Heart left ventricle (tissue), 16 donors: ENCODE measurements around the gene KRTAP23-1. TPM values are rescaled to one million over a fixed set of nuclear protein-coding genes. Genes with fewer than 3 reads are reported as not detected.

Experiments
- ATAC-seq, 4 donors: fragments of 200-7000 bp; cut with Tn5 transposase; one replicate each; pipeline ENCODE4 v1.9.1; 2020 to 2022; ENCODE audit warnings: moderate library complexity in 4 of 4, mild to moderate bottlenecking in 3 of 4, moderate number of reproducible peaks in 1 of 4
- DNase-seq, 5 donors: peaks; one replicate each; pipeline ENCODE4 v3.0.0-alpha.2; 2020
- H3K27ac ChIP-seq, 12 donors: fragments of 200-600 bp; sonication (generic) in 4 of 12; one replicate each; pipeline versions ENCODE4 v1.5.0 to v1.8.0; 2016 to 2022; ENCODE audit warnings: mild to moderate bottlenecking in 2 of 12
- H3K27me3 ChIP-seq, 9 donors: fragments of 200-600 bp; sonication (generic) in 2 of 9; one replicate each; pipeline versions ENCODE4 v1.5.1 to v1.8.0; 2016 to 2022; ENCODE audit warnings: mild to moderate bottlenecking in 3 of 9
- H3K36me3 ChIP-seq, 9 donors: fragments of 200-600 bp; sonication (generic) in 2 of 9; one replicate each; pipeline versions ENCODE4 v1.5.0 to v1.8.0; 2018 to 2022; ENCODE audit warnings: mild to moderate bottlenecking in 2 of 9
- H3K4me1 ChIP-seq, 12 donors: fragments of 200-600 bp; sonication (generic) in 4 of 12; one replicate each; pipeline versions ENCODE4 v1.5.0 to v1.8.0; 2016 to 2022; ENCODE audit warnings: mild to moderate bottlenecking in 3 of 12
- H3K4me3 ChIP-seq, 12 donors: fragments of 200-600 bp; sonication (generic) in 4 of 12; one replicate each; pipeline versions ENCODE4 v1.5.0 to v1.8.0; 2017 to 2022; ENCODE audit warnings: mild to moderate bottlenecking in 9 of 12, moderate library complexity in 4 of 12
- H3K9me3 ChIP-seq, 12 donors: fragments of 200-600 bp; sonication (generic) in 4 of 12; one replicate each; pipeline versions ENCODE4 v1.5.0 to v1.8.0; 2016 to 2022; ENCODE audit warnings: mild to moderate bottlenecking in 1 of 12
- POLR2A ChIP-seq, 2 donors: fragments of 450-650 bp; IDR thresholded peaks; one replicate each; pipeline ENCODE4 v1.6.1; 2017; ENCODE audit warnings: antibody characterized with exemption in 2 of 2, mild to moderate bottlenecking in 2 of 2, moderate library complexity in 2 of 2
- WGBS, 4 donors: extraction: QIAGEN DNeasy Blood & Tissue Kit in 2 of 4; methylation state at CpG; one replicate each; pipeline versions ENCODE4 v1.1.5 to v1.1.7; 2013 to 2018; 5-methylcytosine and 5-hydroxymethylcytosine counted together
- intact Hi-C, 10 donors: fragments of 100-400 bp; cut with DNase I; formaldehyde crosslinking; loops; one replicate each; pipeline versions ENCODE4 v1.11.1 to v1.14.2; 2022
- polyA plus RNA-seq, 2 donors: library from polyadenylated mRNA; stranded (reverse); fragments of 200-250 nt; gene quantifications; one replicate each; pipeline ENCODE4 v1.2.3, GENCODE V29; 2013
- total RNA-seq, 9 donors: library from RNA; depleted of rRNA in 2 of 9; stranded (reverse); fragments of >200 nt in 2 of 9; fragmentation: NEBNext Ultra II Directional in 3 of 9; extraction: Animal tissue kit (Norgen Biotek cat#: 25700) in 3 of 9; gene quantifications; one replicate each; pipeline versions ENCODE4 v1.1.0 to v1.2.4, GENCODE V29; 2016 to 2023
- TF ChIP-seq, protein P1 (sequence below), 12 donors: fragments of 200-600 bp; sonication (generic) in 4 of 12; IDR thresholded peaks; one replicate each; pipeline versions ENCODE4 v1.5.0 to v1.8.0; 2018 to 2022; ENCODE audit warnings: antibody characterized with exemption in 12 of 12, mild to moderate bottlenecking in 5 of 12
- donor health status: ischemic (EF 13 %, LVEDD 7.1; RV severe dilation, severe dysfunction).
- donor health status: healthy with polysubstance abuse.
- donor health status: DM: no; HTN: yes; CAD: no.
- donor health status: DM: no; HTN: no; CAD: no.
- donor health status: ischemic (EF 25% LVEDD 6.9; RV normal size, moderate dysfunction).
- donor health status: ischemic (EF 25% LVEDD 5.7; RV mildly dilated, moderate dysfunction).
- donor health status: healthy.
- donor health status: DM: yes; HTN: yes; CAD: no.
- donor health status: ischemic (EF 35%, LVEDD 5.7; RV mildly dilated, moderate dysfunction).
- donor health status: nonischemic (EF 11% LVEDD 7.7; RV severe dilation, severe dysfunction).
- donor health status: DM: yes; HTN: yes; CAD: no.
- donor health status: PGD.
- donor health status: ischemic (EF 29% LVEDD 5.4; RV normal size, mild dysfunction).
- donor health status: nonischemic (EF 23%, LVEDD 6.1; RV moderate dilation, normal function).

The KRTAP23-1 gene
- total and polyA plus RNA-seq, 11 donors, result not detected

DNA sequence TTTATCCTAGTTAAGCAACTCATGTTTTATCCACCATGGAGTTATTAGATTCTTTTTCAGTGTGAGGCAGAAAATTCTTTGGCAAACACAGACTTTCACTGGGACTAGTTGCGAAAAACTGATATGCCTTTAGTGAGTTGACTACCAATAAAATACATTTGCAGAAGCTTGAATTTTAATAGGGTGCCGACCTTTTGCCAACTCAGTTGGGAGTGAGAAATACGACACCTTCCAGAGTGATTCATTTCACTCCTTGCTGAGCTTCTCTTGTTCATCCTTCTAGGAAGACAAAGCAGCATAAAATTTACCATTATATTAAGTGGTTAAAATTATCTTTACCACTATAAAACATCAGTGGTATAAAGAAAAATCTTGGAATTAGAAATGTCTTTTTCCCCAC lies 1.2 kb upstream of the KRTAP23-1 start:
- WGBS, 4 donors, result 57 to 65% (median 61%) methylated on average over 3 of the region's 3 CpGs
- H3K4me1 ChIP-seq, result no peaks in the 10 kb centered on the region
- H3K27me3 ChIP-seq, result no peaks in the 10 kb centered on the region
- no peaks in the 10 kb centered on the region for H3K36me3 ChIP-seq
- TF ChIP-seq, protein P1, sequence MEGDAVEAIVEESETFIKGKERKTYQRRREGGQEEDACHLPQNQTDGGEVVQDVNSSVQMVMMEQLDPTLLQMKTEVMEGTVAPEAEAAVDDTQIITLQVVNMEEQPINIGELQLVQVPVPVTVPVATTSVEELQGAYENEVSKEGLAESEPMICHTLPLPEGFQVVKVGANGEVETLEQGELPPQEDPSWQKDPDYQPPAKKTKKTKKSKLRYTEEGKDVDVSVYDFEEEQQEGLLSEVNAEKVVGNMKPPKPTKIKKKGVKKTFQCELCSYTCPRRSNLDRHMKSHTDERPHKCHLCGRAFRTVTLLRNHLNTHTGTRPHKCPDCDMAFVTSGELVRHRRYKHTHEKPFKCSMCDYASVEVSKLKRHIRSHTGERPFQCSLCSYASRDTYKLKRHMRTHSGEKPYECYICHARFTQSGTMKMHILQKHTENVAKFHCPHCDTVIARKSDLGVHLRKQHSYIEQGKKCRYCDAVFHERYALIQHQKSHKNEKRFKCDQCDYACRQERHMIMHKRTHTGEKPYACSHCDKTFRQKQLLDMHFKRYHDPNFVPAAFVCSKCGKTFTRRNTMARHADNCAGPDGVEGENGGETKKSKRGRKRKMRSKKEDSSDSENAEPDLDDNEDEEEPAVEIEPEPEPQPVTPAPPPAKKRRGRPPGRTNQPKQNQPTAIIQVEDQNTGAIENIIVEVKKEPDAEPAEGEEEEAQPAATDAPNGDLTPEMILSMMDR (IDR thresholded peaks at IDR 0.05), result no peak
- TF ChIP-seq POLR2A (IDR thresholded peaks at IDR 0.05), result no peak
- no peak for ATAC-seq
- DNase-seq, result no peak
- no peak overlapping the region for H3K27ac ChIP-seq
- intact Hi-C loops, result loop anchor here in 6 of 10 donors (10.0 kb wide), 3 partner anchors 85 to 735 kb away; partner anchors contain the start of gene KRTAP13-4 (in 1 of the 6)
- H3K4me3 ChIP-seq, result no peak overlapping the region
- H3K9me3 ChIP-seq, result no peaks in the 10 kb centered on the region

DNA sequence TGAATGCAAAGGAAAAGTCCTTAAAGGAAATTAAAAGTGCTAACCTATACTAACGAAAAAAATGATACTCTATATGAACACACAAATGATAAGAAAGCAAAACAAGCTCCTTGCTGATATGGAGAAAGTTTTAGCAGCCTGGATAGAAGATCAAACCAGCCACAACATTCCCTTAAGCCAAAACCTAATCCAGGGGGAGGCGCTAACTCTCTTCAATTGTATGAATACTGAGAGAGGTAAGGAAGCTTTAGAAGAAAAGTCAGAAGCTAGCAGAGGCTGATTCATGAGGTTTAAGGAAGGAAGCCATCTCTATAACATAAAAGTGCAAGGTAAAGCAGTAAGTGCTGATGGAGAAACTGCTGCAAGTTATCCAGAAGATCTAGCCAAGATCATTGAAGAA lies 3.4 kb downstream of the KRTAP23-1 start:
- intact Hi-C loops, result loop anchor here in 6 of 10 donors (10.0 kb wide), 3 partner anchors 90 to 740 kb away; partner anchors contain the start of gene KRTAP13-4 (in 1 of the 6)

DNA sequence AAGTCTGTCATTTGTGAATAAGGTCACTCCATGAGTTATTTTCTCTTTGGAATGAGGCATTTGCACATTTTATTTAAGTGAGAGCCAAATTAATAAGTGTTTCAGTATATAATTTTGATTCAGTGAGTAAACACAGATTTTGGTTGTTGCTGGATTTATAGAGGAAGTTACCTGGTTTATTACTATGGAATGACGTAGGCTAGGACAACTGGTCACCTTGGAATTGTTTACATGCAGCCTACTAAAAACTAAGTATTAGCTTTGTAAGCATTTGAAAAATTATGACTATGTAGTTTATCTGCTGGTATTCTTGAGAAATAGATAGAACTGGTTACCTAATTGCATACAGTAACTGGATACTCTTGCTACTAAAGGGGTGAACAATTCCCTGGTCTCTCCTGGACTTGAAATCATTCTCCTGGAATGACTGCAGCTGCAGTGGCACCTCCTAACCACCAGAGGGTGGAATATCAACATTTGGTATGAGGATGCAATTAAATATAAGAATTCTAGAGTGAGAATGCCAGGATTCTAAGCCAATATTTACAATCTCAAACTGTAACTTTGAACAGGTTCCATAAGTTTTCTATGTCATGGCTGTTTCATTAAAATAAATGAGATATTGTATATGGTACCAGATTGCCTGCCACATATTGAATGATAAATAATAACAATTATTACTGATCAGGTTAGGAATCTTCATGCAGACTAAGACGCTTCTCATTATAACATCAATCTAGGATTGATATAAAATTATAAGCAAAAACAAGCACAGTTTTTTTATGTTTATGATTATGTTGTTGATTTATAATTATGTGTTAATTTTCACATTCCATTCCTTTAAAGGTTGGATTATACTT lies 7.5 kb downstream of the KRTAP23-1 start:
- ATAC-seq, result no peak
- DNase-seq, result peak in 2 of 5 donors; percentile 23 to 25
- Histone ChIP-seq H3K4me1 (no peaks in the 10 kb centered on the region), H3K27ac (no peak overlapping the region), H3K9me3 (no peaks in the 10 kb centered on the region), H3K27me3 (no peaks in the 10 kb centered on the region), H3K4me3 (no peak overlapping the region), H3K36me3 (no peaks in the 10 kb centered on the region)
- intact Hi-C loops, result loop anchor here (2.0 to 10.0 kb wide), 9 partner anchors 91 to 746 kb away; partner anchors contain the start of gene KRTAP13-4 (in 2 of the 10)
- WGBS, 4 donors, result 88 to 95% (median 90%) methylated on average over 2 of the region's 2 CpGs
- TF ChIP-seq, protein P1 (IDR thresholded peaks at IDR 0.05), result peak; percentile 70 to 86 (median 81)
- no peak for TF ChIP-seq POLR2A (IDR thresholded peaks at IDR 0.05)

More for the DNA sequence above, 3.4 kb downstream of the KRTAP23-1 start:
- Histone ChIP-seq H3K36me3 (no peaks in the 10 kb centered on the region), H3K4me3 (no peak overlapping the region), H3K27me3 (no peaks in the 10 kb centered on the region), H3K27ac (no peak overlapping the region), H3K4me1 (no peaks in the 10 kb centered on the region), H3K9me3 (no peaks in the 10 kb centered on the region)
- 72 to 77% (median 73%) methylated on average over 2 of the region's 2 CpGs for WGBS, 4 donors
- ATAC-seq (no peak), DNase-seq (no peak)
- TF ChIP-seq, protein P1 (IDR thresholded peaks at IDR 0.05), result no peak
- TF ChIP-seq POLR2A (IDR thresholded peaks at IDR 0.05), result no peak

DNA sequence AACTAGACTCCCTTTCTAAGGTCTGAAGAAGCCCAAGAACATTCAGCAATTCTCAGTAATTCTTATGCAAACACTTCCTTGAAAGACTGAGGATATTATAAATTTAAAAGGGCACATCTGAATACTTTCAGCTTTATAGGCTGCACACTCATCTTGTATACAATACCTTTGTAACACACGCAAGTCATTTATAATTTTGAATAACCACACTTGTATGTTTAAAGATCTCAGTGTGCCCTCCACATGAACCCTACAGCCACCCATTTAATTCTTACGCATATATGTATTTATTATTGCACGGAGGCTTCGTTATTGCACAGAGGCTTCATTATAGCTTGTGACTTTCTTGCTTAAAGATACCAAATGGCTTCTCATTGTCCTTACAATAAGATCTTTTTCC lies 9.7 kb downstream of the KRTAP23-1 start:
- intact Hi-C loops, result no loop called here
- no peak for ATAC-seq
- 91 to 92% (median 92%) methylated on average over 4 of the region's 4 CpGs for WGBS, 4 donors

More for the DNA sequence above, 9.7 kb downstream of the KRTAP23-1 start:
- TF ChIP-seq POLR2A (IDR thresholded peaks at IDR 0.05), result no peak
- TF ChIP-seq, protein P1 (IDR thresholded peaks at IDR 0.05), result no peak
- no peak overlapping the region for H3K27ac ChIP-seq
- H3K4me3 ChIP-seq, result no peak overlapping the region
- H3K27me3 ChIP-seq, result no peaks in the 10 kb centered on the region
- DNase-seq, result no peak
- H3K9me3 ChIP-seq, result no peaks in the 10 kb centered on the region
- H3K4me1 ChIP-seq, result no peaks in the 10 kb centered on the region
- no peaks in the 10 kb centered on the region for H3K36me3 ChIP-seq
